GM19468 (cell line): ENCODE measurements around the gene LMBR1.

Source experiments
- ATAC-seq: cut with Tn5 transposase; IDR thresholded peaks from one replicate; pipeline ENCODE4 v1.9.1; 2021; ENCODE audit warnings: mild to moderate bottlenecking, moderate library complexity, moderate number of reproducible peaks; ENCODE audit not compliant: unreplicated experiment; ENCODE audit errors: extremely low read depth

The LMBR1 gene

DNA sequence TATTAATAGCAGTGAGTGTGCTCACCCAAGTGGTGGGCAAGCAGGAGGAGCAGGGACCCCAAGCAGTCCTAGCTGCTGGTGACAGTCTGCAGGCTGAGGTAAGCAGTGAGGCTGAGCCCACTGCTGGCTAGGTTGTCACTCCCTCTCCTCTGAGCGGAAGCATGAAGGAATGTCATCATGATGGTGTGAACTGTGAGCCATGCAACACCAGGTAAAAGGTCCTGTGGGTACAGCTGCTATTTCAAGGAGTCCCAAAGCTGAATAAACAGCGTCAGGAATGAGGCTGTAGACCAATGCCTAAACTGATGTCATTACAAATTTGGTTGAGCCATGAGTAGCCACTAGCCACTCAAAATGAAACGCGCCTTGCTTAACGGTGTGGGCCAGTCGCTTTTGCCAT, 126.3 kb downstream of the LMBR1 start:
- no peak for ATAC-seq

DNA sequence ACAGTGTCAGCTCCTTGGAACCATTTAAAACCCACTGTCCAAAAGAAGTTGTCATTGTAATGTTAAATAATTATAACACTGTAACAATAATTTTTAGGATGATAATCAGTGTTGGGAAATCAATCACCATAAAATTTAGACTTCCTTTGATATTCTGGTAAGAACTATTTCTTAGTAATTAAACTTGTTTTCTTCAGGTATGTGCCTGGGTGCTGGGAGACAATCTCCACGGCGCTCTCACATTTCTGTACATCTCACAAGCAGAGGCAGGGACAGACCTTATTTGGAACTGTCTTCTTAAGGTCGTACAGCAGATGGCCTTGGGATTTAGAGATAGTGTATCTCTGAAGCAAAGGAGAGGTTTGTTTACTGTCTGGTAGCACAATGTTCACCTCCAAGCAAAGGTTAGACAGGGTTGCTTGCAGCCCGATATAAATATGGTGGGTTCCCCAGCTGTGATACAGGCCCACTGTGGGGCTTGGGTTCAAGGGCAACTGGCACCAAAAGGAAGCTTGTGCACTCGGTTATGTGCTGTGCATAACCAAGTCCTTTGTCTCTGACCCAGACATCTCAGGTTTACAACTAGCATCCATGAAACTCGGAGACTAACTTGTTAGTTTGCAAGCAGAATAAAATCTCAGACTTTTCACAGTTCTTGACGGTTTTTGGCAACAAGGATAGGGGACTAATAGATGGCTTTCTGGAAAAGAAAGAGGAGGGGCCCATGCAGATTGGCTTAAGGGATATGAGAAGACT, 126.9 kb downstream of the LMBR1 start:
- ATAC-seq: no peak

DNA sequence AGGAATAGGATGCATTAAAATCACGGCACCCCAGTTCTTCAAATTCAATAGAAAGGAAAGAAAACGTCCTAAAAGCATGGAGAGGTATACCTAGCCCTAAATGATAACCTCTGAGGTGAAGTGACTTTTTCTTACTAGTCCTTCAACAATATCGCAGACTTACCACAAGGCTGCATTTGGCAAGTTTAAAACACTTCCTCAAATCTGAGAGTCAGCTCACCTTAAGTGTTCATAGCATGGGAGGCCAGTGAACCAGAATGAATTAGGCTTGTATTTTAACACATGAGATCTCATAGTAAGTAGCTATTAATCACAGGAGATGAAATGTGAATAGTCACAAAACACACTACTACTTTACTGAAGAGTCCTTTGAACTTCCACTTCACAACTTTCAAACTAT, 128.2 kb downstream of the LMBR1 start:
- ATAC-seq: no peak

DNA sequence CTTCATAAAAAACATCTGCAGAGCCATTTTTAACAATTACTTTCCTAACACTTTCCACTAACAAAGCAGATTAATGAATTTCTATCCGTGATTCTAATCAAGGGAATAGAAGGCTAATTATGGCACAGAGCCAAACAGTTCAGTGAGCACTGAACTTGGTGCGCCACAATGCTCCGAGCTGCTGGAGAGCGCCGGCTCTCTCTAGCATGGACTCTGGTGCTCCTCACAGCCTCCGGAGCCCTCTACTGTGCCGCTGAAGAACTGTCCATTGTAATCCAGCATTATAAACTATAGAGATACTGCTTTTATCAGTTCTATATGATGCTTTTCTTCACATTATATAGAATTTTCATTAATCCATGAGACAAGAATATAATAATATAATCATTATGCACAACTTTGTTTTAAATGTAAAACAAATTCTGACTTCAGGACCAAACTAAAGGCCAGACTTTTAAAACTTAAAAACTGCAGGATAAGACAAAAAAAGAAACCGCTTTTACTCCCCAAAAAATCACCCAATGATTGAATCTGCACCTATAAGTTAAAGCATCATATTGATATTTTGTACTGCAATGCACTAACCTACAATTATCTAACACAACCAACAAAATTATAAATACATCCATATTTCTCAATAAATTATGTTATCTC, 128.8 kb downstream of the LMBR1 start:
- ATAC-seq: no peak

DNA sequence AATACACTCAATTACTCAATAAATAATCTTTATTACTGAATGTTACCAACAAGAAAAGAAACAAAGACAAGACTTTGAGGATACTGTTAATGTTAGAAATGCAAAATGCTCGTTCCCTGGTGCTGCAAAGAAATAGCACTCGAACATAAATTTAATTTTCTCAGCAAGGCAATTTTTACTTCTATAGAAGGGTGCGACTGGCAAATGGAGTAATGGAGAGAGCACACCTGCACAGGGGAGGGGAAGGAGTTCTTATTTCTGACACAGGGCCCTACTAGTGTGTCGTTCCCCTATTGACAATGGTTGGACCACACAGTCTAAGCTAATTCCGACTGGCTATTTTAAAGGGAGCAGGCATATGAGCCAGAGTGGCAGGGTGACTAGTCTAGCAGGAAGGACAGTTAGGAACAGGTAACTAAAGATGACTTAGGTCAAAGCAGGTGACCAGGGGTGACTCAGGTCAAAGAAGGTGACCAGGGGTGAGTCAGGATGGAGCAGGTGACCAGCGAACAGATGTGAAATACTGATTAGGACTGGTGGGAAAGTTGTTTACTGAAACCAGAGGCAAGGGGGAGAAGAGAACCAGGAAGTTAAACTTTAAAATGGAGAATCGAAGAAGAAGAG, 133.3 kb downstream of the LMBR1 start:
- no peak for ATAC-seq

DNA sequence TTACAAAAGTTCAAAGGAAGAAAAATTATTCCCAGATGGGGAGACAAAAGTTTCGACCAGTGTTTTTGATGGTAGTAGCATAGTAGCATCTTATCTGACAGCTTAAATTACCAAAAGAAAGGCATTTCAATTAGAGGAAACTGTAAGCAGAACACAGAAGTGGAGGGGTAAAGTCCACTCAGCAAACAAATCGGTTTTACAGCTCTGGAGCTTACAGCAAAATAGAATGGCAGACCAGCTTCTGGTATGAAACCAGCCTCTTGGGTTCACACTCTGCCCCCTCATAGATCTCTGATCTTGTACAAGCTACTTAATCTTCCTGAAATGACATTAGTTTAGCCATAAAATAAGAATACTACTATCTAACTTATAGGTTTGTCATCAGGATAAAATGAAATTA, 133.8 kb downstream of the LMBR1 start:
- no peak for ATAC-seq

DNA sequence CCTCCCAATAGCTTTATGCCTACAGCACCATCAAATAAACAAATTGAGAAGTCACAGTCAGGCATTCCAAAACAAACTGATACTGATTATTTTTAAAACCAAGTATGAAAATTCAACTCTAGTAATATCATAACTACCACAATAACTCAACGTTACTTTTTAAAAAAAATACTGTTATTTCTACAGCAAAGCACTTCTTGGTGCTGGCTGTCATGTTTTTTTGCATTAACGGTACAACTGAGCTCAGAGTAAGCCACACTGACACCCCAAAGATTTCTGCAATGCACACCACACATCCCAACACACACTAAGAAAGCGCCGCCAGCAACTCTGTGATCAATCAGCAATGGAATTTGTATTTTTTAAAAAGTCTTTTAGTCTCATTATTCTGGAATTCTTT, 138.8 kb downstream of the LMBR1 start:
- no peak for ATAC-seq

DNA sequence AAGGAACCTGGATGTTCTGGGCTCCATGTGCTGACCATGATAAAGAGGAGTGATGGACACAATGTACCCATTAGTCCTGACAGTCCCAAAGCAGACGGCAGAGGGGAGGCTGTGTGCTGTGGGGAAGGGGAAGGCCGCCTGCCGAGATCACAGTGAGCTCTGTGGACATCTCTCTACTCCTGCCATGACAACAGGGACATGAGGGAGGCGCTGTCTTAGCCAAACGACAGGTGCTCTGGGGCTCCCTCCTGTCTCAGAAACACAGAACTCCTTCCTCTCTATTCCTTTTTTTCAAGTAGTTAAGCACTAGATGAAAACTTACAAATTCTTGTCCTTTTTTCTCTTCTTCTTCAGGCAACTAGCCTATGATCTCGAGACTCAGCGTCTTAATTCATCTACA, 139.4 kb downstream of the LMBR1 start:
- ATAC-seq: no peak

DNA sequence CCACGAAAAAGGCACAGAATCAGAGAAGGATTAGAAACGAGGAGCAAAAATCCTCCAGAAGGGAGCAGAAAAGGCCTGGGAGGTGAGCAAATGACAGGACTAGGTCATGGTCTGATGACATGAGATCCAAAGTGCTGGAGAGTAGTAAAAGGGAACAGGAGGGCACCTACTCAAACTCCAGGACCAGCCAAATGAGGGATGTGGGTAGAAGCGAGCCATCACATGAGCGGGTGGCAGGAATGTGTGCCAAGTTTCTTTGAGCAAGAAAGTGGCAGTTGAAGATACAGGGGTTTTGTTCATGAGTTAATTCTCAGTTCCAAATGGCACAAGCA, 139.8 kb downstream of the LMBR1 start:
- no peak for ATAC-seq

DNA sequence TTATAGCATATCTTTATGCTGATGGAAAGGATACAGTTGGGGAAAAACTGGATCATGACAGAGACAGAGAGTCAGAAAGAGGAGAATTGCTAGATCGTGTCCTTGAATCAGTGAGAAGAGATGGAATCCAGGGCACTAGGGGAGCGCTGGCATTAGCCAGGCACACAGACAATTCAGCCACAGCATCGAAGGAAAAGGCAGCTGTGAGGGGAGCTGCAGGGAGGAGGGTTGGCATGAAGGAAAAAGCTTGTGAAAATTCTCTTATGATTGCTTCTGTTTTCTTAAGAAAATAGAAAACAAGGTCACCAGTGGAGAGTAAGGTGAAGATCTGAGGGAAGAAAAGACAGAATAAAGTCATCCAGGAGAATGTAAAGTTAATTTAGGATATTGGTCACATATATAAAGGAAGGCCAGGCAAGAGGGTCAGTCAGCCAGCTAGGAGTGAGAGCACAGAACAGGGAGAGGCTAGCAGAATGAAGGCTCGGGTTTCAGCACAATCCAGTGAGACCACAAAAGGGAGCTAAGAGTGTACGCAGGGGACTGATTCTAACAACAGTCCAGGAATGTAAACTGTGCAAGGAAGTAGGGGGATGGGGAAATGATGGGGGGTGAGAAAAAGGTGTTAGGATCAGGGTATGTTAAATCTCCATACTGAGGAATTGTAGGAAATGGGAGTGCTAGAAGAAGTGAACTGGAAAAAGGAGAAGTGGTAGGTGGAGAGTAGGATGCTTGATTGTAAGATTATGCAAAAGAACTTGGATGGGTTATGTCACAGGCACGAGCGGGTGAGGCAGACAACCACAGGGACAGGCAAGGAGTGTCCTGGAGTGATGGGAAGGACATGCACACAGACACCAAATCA, 140.4 kb downstream of the LMBR1 start:
- ATAC-seq: no peak

DNA sequence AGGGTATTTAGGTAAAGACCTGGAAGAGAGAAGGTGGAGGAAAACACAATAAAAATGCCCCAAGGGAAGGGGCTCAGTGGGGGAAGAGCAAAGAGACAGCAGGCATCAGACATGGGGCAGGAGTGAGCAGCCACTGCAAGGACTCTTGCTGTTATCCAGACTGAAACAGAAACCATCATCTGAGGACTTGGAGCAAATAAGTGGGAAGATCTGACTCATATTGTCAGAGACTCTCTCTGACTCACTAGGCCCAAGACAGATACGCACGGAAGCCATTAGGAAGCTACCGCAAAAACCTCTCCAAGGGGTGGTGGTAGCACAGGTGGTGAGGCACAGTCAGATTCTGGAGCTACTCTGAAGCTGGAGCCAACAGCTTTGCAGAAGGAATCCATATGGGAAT, 141.7 kb downstream of the LMBR1 start:
- no peak for ATAC-seq

DNA sequence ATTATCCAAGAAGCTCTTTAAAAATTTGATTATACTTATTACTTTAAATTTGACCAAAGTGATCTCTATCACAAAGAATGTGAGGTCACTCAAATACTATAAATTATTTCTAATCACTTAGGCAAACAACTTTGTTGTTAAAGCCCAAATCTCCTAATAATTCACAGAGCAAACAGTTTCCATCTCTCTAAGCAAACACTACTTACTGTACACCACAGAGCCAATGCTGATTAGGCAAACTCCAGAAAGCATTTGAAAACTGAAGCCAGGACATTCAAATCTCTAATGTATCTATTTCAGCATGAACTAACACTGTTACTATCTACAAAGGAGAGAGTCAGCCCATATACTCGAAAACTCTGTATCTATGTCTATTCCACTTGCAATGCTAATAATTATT, 145.3 kb downstream of the LMBR1 start:
- ATAC-seq: no peak

DNA sequence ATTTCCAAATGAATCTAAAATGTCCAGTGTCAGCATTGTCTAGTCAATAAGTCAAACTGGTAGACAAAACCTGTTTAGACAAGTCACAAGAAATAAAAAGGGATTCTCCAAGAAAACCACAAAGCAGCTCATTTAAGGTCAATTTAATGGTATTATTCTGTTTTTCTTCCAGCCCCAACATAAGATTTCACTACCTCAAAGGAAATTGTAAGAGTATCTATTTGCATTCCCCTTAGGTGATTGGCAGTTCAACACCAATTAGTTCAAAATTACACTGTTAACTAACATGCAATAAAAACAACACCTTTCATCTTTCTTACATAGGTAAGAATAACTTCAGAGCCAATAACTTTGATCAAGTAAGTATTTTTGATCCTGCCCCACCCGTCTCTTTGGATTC, 146.1 kb downstream of the LMBR1 start:
- no peak for ATAC-seq

DNA sequence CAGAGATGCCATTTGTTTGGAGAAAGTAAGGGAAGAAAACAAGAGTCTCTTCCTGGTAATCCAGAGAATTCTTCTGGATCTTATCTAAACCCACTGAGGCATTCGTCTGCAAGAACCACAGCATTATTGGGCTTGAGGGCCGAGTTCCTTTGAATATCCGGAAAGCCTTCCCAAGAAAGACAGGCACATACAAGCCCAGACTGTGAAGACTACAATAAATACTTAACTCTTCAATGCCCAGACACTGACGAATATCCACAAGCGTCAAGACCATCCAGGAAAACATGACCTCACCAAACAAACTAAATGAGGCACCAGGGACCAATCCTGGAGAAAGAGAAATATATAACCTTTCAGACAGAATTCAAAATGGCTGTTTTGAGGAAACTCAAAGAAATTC, 153.4 kb downstream of the LMBR1 start:
- ATAC-seq: no peak

DNA sequence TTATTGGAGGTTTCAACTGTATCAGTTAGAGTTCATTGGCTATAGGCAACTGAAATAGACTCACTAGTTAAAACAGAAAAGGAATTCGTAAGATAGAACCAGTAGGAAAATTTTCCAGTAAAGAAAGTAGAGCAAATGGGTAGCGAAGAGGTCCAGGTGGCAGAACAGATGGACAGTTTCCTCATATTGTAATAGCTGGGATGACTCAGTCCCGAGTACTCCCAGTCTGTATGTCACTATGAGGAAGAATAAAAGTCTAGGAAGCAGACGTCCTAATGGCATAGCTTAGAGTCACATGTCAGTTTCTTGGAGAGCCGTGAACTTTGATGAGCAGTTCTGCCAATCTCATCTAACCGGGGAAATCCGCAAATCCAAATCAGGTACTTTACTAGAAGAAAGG, 157.1 kb downstream of the LMBR1 start:
- no peak for ATAC-seq

DNA sequence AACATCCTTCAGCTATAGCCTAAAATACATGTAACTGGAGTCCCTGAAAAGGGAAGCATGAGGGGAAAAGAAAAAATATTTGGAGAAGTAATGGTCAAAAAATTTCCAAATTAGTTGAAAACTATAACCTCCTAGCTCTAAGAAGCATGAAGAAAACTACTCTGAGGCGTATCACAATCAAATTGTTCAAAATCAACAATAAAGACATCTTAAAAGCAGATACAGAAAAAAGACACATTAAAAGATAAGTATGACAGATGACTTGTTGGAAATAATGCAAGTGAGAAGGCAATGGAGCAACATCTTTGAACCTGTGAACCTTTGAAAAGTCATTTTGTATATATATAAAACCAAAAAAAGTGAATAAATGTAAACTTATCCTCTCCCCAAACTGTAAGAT, 159.3 kb downstream of the LMBR1 start:
- no peak for ATAC-seq

DNA sequence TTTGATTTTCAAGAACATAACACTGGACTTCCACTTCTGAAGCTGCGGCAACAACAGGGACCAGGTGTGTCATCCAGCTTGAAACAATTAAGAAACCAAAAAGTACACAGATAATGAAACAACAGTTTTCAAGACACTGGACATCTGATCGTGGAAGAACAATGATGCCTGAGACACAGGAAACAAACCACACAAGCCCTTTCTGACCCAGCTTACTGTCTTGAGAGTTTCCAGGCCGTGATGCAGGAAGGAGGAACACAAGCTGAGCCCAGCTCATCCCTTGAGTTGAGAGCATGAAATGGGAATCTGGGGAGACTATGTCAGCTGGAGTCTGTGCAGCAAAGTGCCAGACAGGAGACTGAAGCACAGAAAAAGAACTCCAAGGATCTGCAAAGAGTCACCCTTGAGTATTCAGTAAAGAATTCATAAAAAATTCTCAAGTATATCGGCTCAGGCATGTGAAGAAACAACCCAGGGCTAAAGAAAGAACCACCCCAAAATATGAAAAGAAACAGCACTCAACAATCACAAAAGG, 160.8 kb downstream of the LMBR1 start:
- ATAC-seq: no peak

DNA sequence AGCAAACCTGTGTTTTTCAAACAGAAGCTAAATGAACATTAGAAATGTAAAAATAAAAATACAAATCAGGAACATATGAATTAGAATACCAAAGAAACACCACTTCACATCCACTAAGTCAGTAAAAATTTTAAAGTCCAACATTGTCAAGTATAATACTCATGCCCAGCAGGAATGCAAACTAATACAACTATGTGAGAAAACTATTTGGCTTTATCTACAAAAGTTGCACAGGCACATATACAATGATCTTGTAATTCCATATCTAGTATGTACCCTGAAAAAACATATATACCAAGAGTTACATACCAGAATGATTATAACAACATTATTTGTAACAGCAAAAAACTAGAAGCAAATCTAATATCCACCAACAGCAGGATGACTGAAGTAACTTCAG, 161.3 kb downstream of the LMBR1 start:
- ATAC-seq: no peak

DNA sequence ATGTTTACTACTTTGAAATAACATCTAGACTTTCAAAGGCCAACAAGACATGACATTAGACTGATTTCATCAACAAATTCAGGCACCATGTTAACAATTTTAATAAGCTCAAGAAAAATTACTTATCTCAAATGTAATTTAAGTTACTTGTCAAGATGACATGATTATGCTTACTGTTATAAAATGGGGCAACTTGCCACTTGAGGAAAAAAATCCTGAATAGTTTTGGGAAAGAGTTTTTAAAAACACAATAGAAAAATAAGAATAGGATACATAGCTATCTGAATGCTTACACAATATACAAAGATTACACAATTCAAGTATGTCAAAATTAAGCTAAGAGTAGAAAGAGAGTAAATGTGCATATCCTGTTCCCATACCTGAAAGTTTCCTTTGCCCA, 167.0 kb downstream of the LMBR1 start:
- ATAC-seq: no peak

DNA sequence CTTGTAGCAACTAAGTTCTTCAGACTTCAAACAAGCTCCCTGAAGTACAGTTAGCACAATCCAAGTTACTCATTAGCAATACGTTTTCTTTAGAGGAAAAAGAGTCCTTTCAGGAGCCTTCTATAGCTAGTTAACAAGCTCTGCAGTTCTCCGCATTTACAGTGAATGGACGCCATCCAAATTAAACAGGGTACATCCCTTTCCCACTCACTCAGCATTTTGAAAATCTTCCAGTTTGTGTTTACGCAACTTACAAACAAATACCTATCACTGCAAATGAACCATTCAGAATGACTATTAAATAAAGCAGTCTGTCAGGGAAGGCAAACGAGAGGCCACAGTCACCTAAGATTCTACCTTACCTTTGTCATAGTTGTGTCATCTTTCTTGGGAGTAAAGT, 167.9 kb downstream of the LMBR1 start:
- ATAC-seq: no peak
